Gastroesophageal sphincter (tissue), 3 donors: ENCODE data around the gene LMO1.

Experiments used
- POLR2A ChIP-seq, 2 donors: fragments of 450-650 bp; IDR thresholded peaks; one replicate each; pipeline ENCODE4 v1.6.1; 2017; ENCODE audit warnings: antibody characterized with exemption in 2 of 2, mild to moderate bottlenecking in 2 of 2, moderate library complexity in 1 of 2
- TF ChIP-seq, protein P1 (sequence below), 4 experiments: fragments of 200-600 bp in 2 of 4; fragments of 450-650 bp in 2 of 4; sonication (generic) in 1 of 4; IDR thresholded peaks; one replicate each; pipeline ENCODE4 v1.5.1; 2017 to 2019; ENCODE audit warnings: antibody characterized with exemption in 4 of 4, mild to moderate bottlenecking in 2 of 4, moderate library complexity in 2 of 4

DNA sequence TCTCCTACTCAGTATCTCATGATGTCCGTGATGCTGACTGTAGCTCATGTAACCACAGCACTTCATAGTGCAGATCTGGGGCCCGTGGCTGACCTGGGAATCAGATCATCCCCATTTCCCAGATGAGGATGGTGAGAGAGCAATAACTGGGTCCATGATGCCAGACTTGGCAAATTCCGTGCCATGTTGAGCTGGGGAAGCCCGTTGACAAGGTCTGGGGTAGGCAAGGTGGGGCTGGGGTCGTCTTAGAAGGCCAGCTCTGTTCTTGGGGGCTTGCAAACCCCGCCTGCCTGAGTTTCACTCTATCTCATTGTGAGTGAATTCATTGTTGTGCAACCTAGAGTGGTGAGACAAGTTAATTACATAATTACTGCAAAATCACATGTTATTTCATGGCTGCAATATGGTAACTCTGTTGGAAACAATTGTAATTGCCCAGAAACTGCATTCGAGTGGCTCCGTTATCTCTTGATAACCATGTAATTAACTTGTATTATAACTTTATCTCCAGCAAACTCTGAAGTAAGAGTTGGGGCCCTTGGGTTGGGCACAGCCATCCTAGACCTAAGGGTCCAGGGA lies 41.7 kb downstream of the LMO1 start:
- TF ChIP-seq, protein P1, sequence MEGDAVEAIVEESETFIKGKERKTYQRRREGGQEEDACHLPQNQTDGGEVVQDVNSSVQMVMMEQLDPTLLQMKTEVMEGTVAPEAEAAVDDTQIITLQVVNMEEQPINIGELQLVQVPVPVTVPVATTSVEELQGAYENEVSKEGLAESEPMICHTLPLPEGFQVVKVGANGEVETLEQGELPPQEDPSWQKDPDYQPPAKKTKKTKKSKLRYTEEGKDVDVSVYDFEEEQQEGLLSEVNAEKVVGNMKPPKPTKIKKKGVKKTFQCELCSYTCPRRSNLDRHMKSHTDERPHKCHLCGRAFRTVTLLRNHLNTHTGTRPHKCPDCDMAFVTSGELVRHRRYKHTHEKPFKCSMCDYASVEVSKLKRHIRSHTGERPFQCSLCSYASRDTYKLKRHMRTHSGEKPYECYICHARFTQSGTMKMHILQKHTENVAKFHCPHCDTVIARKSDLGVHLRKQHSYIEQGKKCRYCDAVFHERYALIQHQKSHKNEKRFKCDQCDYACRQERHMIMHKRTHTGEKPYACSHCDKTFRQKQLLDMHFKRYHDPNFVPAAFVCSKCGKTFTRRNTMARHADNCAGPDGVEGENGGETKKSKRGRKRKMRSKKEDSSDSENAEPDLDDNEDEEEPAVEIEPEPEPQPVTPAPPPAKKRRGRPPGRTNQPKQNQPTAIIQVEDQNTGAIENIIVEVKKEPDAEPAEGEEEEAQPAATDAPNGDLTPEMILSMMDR (IDR thresholded peaks at IDR 0.05) = no peak
- no peak for TF ChIP-seq POLR2A (IDR thresholded peaks at IDR 0.05)
